SH-SY5Y (cell line): Measurements from ENCODE around the gene NCKAP5.

Experiments used
- GATA2 ChIP-seq: IDR thresholded peaks from 2 replicates; pipeline ENCODE4 v1.6.1; 2011; ENCODE audit warnings: mild to moderate bottlenecking, low read depth, low read length
- GATA3 ChIP-seq: IDR thresholded peaks from 2 replicates; pipeline ENCODE4 v1.6.1; 2011; ENCODE audit warnings: low read depth, mild to moderate bottlenecking, low read length, moderate library complexity

GRCh38 chr2:133138693-133139092 lies 429.6 kb downstream of the NCKAP5 start:
- TF ChIP-seq GATA2 (no peak), GATA3 (no peak)
